RWPE2 (cell line): ENCODE measurements around the gene ALG9.

Source experiments
- ATAC-seq: fragments of 200-7000 bp; cut with Tn5 transposase; 3 replicates; pipeline ENCODE4 v1.9.1; 2021; ENCODE audit warnings: low read depth
- DNase-seq: peaks from one replicate; pipeline ENCODE4 v3.0.0-alpha.2; 2020; ENCODE audit warnings: low spot score
- H3K27ac ChIP-seq: fragments of 450-650 bp; 2 replicates; pipeline ENCODE4 v1.5.1; 2017; ENCODE audit warnings: mild to moderate bottlenecking; ENCODE audit not compliant: poor library complexity, severe bottlenecking
- H3K27me3 ChIP-seq: fragments of 250-450 bp; sonication (Bioruptor Pico); 2 replicates; pipeline ENCODE4 v1.5.1; 2021; ENCODE audit warnings: mild to moderate bottlenecking, moderate library complexity; ENCODE audit not compliant: insufficient read depth, poor library complexity, severe bottlenecking
- H3K36me3 ChIP-seq: fragments of 250-450 bp; sonication (Bioruptor Pico); 2 replicates; pipeline ENCODE4 v1.5.1; 2020; ENCODE audit warnings: low read depth, mild to moderate bottlenecking, moderate library complexity
- H3K4me1 ChIP-seq: fragments of 250-450 bp; sonication (Bioruptor Pico); 2 replicates; pipeline ENCODE4 v1.5.1; 2021; ENCODE audit warnings: mild to moderate bottlenecking, moderate library complexity; ENCODE audit not compliant: insufficient read depth, poor library complexity, severe bottlenecking
- H3K4me3 ChIP-seq: fragments of 250-450 bp; sonication (Bioruptor Pico); 2 replicates; pipeline ENCODE4 v1.5.1; 2021; ENCODE audit warnings: mild to moderate bottlenecking, moderate library complexity; ENCODE audit not compliant: severe bottlenecking
- H3K9me3 ChIP-seq: fragments of 250-450 bp; sonication (Bioruptor Pico); 2 replicates; pipeline ENCODE4 v1.5.1; 2021; ENCODE audit warnings: mild to moderate bottlenecking, moderate library complexity; ENCODE audit not compliant: severe bottlenecking
- CTCF ChIP-seq: fragments of 450-650 bp; IDR thresholded peaks from one replicate; pipeline ENCODE4 v1.5.1; 2017; ENCODE audit warnings: mild to moderate bottlenecking, moderate library complexity; ENCODE audit not compliant: poor library complexity, severe bottlenecking

Gene ALG9

GRCh38 chr11:111833524-111833923 is 37.9 kb downstream of the ALG9 start:
- ATAC-seq (no peak), DNase-seq (no peak)
- H3K36me3 ChIP-seq = peaks cover 65% of the 10 kb centered on the region
- no peaks in the 10 kb centered on the region for H3K27me3 ChIP-seq
- no peak overlapping the region for H3K27ac ChIP-seq
- no peaks in the 10 kb centered on the region for H3K9me3 ChIP-seq
- H3K4me1 ChIP-seq = no peaks in the 10 kb centered on the region
- TF ChIP-seq CTCF = peak; percentile 15
- no peak overlapping the region for H3K4me3 ChIP-seq

GRCh38 chr11:111829185-111829968 is 42.0 kb downstream of the ALG9 start:
- Histone ChIP-seq H3K36me3 (peaks cover 29% of the 10 kb centered on the region), H3K4me3 (no peak overlapping the region), H3K9me3 (no peaks in the 10 kb centered on the region), H3K27ac (no peak overlapping the region), H3K4me1 (no peaks in the 10 kb centered on the region), H3K27me3 (no peaks in the 10 kb centered on the region)
- no peak for TF ChIP-seq CTCF
- DNase-seq = no peak
- ATAC-seq = no peak

GRCh38 chr11:111826322-111826950 is 44.9 kb downstream of the ALG9 start:
- Histone ChIP-seq H3K36me3 (peaks cover 21% of the 10 kb centered on the region), H3K4me1 (no peaks in the 10 kb centered on the region), H3K27ac (no peak overlapping the region), H3K27me3 (no peaks in the 10 kb centered on the region), H3K9me3 (no peaks in the 10 kb centered on the region), H3K4me3 (no peak overlapping the region)
- TF ChIP-seq CTCF = no peak
- ATAC-seq (no peak), DNase-seq (no peak)

- H3K27ac ChIP-seq = no peak overlapping the region
- no peak for TF ChIP-seq CTCF
- H3K36me3 ChIP-seq = peaks cover 4% of the 10 kb centered on the region; the same call in 1 of the 2 replicates
- ATAC-seq = no peak
- DNase-seq = no peak
- no peaks in the 10 kb centered on the region for H3K4me1 ChIP-seq
- no peaks in the 10 kb centered on the region for H3K9me3 ChIP-seq
- no peaks in the 10 kb centered on the region for H3K27me3 ChIP-seq
- no peak overlapping the region for H3K4me3 ChIP-seq
These were observed 47.8 kb downstream of the ALG9 start for GRCh38 chr11:111823629-111824028.

DNA sequence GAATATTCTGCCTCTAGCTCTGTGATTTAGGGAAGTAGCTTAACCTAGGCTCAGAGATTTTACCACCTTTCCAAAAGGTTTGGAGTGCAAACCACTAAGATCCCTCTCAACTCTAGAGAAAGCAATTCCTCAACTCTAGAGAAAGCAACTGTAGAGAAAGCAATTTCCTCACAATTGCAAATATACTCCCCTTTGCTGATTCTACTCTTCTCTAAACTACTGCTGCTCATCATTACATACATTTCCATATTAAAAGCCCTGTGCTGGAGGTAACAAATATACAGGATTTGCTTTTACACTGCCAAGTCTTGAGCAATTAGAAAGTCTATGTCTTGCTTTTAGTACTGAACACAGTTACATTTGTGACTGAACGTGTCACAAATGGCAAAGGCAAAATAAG is 48.2 kb downstream of the ALG9 start:
- no peak for TF ChIP-seq CTCF
- Histone ChIP-seq H3K36me3 (peaks cover 3% of the 10 kb centered on the region), H3K4me1 (no peaks in the 10 kb centered on the region), H3K9me3 (no peaks in the 10 kb centered on the region), H3K27me3 (no peaks in the 10 kb centered on the region), H3K4me3 (no peak overlapping the region), H3K27ac (no peak overlapping the region)
- DNase-seq (no peak), ATAC-seq (no peak)
